Karpas-422 (cell line): ENCODE measurements around the gene HMGXB3. TPM values are rescaled to one million over a fixed set of nuclear protein-coding genes. Genes with fewer than 3 reads are reported as not detected.
A peak's percentile ranks its signal among the peaks of the same experiment; 100 is the strongest.

Source experiments
- DNase-seq: peaks from one replicate; pipeline ENCODE4 v3.0.0-alpha.2; 2015
- H2AFZ ChIP-seq: fragments of 200-600 bp; sonication (generic); 2 replicates; pipeline ENCODE4 v1.6.1; 2014; ENCODE audit warnings: antibody characterized with exemption, low read length, mixed read lengths
- H3K27ac ChIP-seq: fragments of 200-600 bp; sonication (generic); 2 replicates; pipeline ENCODE4 v1.5.1; 2014; ENCODE audit warnings: mild to moderate bottlenecking, low read length, moderate library complexity
- H3K27me3 ChIP-seq: fragments of 200-600 bp; sonication (generic); 2 replicates; pipeline ENCODE4 v1.6.1; 2014; ENCODE audit warnings: low read length, mixed read lengths
- H3K36me3 ChIP-seq: fragments of 200-600 bp; sonication (generic); 2 replicates; pipeline ENCODE4 v1.6.1; 2014; ENCODE audit warnings: low read length, mixed read lengths; ENCODE audit not compliant: insufficient read depth
- H3K4me1 ChIP-seq: fragments of 200-600 bp; sonication (generic); 2 replicates; pipeline ENCODE4 v1.6.1; 2014; ENCODE audit warnings: mild to moderate bottlenecking, low read length, mixed read lengths
- H3K4me2 ChIP-seq: fragments of 200-600 bp; sonication (generic); 2 replicates; pipeline ENCODE4 v1.6.1; 2014; ENCODE audit warnings: low read length, low read depth, mild to moderate bottlenecking; ENCODE audit not compliant: poor library complexity, severe bottlenecking
- H3K4me3 ChIP-seq: fragments of 200-600 bp; sonication (generic); 2 replicates; pipeline ENCODE4 v1.5.1; 2014; ENCODE audit warnings: mild to moderate bottlenecking, antibody characterized with exemption, low read length, mixed read lengths
- H3K79me2 ChIP-seq: fragments of 200-600 bp; sonication (generic); 2 replicates; pipeline ENCODE4 v1.6.1; 2014; ENCODE audit warnings: mild to moderate bottlenecking, low read length, mixed read lengths
- H3K9ac ChIP-seq: fragments of 200-600 bp; sonication (generic); 2 replicates; pipeline ENCODE4 v1.6.0; 2014; ENCODE audit warnings: low read length
- H3K9me2 ChIP-seq: fragments of 200-600 bp; sonication (generic), shearing (Covaris generic); replicated peaks from 2 replicates; pipeline ENCODE4 v1.6.0; 2014; ENCODE audit warnings: mild to moderate bottlenecking, low read length, moderate library complexity; ENCODE audit not compliant: insufficient read depth
- H3K9me3 ChIP-seq: fragments of 300-700, 200-600 bp; sonication (generic); 2 replicates; pipeline ENCODE4 v1.6.1; 2014; ENCODE audit warnings: low read length, mixed read lengths
- H4K20me1 ChIP-seq: fragments of 200-600 bp; sonication (generic); 2 replicates; pipeline ENCODE4 v1.6.1; 2014; ENCODE audit warnings: mild to moderate bottlenecking, antibody characterized with exemption, low read length, low read depth; ENCODE audit not compliant: insufficient read depth
- total RNA-seq: library from RNA; depleted of rRNA; stranded (reverse); fragments of >200 nt; shearing (Covaris generic); gene quantifications from 2 replicates; pipeline ENCODE4 v1.2.3, GENCODE V29; 2014; ENCODE audit warnings: low replicate concordance

The HMGXB3 gene
- total RNA-seq, 1 experiment from 2014 or later = 25.0 TPM

DNA sequence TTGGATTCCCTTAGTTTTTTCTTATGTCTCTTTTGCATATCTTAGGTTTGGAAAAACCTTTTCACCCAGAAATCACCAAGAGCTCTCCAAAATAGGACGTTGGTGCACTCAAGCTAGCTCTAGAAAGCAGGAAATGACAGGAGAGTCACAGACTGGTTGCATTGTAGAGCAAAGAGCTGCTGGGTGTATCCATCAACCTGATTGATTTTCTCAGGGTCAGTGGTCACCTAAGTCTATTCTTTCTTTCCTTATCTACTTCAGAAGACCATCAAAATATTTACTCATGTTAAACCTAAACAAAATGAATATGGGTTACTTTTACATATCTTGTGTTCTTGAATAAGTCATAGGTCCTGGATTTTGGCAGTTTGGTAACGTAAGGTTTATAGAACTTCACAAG lies 25.1 kb upstream of the HMGXB3 start:
- Histone ChIP-seq H3K4me3 (no peak overlapping the region), H3K9ac (no peak overlapping the region), H3K4me2 (no peak overlapping the region), H2AFZ (no peak overlapping the region), H4K20me1 (0 out of 2 replicates have a peak, but pooled peaks cover 6% of the 10 kb centered on the region), H3K27me3 (no peaks in the 10 kb centered on the region), H3K4me1 (no peaks in the 10 kb centered on the region), H3K9me3 (no peaks in the 10 kb centered on the region), H3K79me2 (no peaks in the 10 kb centered on the region), H3K27ac (no peak overlapping the region), H3K36me3 (no peaks in the 10 kb centered on the region), H3K9me2 (no peaks in the 10 kb centered on the region)
- no peak for DNase-seq

DNA sequence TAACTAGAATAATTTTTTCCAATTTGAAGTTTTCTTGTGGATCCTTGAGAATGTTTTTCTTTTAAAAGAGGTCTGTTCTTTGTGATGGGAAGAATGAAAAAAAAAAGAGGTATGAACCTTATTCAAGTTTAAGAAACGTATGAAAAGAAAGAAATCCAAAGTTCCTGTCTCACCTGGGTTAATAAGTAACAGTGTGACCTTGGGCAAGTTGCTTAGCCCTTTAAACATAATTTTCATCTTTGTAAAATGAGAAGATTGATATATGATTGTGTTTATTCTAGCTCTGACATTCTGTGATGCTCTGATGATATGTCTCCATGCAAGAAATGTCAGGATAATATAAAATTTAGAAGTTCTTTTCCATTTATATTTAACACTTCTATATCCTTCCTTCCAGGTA lies 20.6 kb upstream of the HMGXB3 start:
- Histone ChIP-seq H3K27me3 (no peaks in the 10 kb centered on the region), H4K20me1 (0 out of 2 replicates have a peak, but pooled peaks cover 8% of the 10 kb centered on the region)

DNA sequence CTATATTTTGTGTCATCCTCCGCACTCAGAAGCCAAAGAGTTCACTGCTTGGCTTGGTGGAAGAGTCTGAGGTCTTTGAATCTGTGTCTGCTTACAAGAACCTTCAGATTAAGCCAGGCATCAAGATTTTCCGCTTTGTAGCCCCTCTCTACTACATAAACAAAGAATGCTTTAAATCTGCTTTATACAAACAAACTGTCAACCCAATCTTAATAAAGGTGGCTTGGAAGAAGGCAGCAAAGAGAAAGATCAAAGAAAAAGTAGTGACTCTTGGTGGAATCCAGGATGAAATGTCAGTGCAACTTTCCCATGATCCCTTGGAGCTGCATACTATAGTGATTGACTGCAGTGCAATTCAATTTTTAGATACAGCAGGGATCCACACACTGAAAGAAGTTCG lies 19.3 kb upstream of the HMGXB3 start:
- Histone ChIP-seq H3K36me3 (no peaks in the 10 kb centered on the region), H3K4me1 (no peaks in the 10 kb centered on the region), H3K9ac (no peak overlapping the region), H3K9me3 (no peaks in the 10 kb centered on the region), H3K4me3 (no peak overlapping the region), H2AFZ (no peak overlapping the region), H3K79me2 (no peaks in the 10 kb centered on the region), H3K27ac (no peak overlapping the region), H4K20me1 (0 out of 2 replicates have a peak, but pooled peaks cover 8% of the 10 kb centered on the region), H3K9me2 (no peaks in the 10 kb centered on the region), H3K4me2 (no peak overlapping the region), H3K27me3 (no peaks in the 10 kb centered on the region)
- DNase-seq = no peak

More for the DNA sequence above, 20.6 kb upstream of the HMGXB3 start:
- H3K4me2 ChIP-seq = no peak overlapping the region
- no peaks in the 10 kb centered on the region for H3K36me3 ChIP-seq
- H3K27ac ChIP-seq = no peak overlapping the region
- H2AFZ ChIP-seq = no peak overlapping the region
- no peak overlapping the region for H3K4me3 ChIP-seq
- H3K9me3 ChIP-seq = no peaks in the 10 kb centered on the region
- H3K4me1 ChIP-seq = no peaks in the 10 kb centered on the region
- H3K9ac ChIP-seq = no peak overlapping the region
- no peaks in the 10 kb centered on the region for H3K79me2 ChIP-seq
- H3K9me2 ChIP-seq = no peaks in the 10 kb centered on the region
- DNase-seq = no peak

DNA sequence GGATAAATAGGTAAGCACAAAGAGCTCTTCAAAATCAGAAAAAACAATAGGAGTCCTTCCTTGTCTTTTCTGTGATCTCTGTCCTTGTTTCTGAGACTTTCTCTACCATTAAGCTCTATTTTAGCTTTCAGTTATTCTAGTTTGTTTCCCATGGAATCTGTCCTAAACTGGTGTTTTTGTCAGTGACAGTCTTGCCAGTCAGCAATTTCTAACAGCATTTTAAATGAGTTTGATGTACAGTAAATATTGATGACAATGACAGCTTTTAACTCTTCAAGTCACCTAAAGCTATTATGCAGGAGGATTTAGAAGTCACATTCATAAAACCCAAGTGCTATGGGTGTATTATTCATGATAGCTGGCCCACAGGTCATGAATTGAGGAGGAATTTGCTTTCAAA lies 18.0 kb upstream of the HMGXB3 start:
- H3K27ac ChIP-seq = no peak overlapping the region
- H3K9ac ChIP-seq = no peak overlapping the region
- no peaks in the 10 kb centered on the region for H3K36me3 ChIP-seq
- H4K20me1 ChIP-seq = 0 out of 2 replicates have a peak, but pooled peaks cover 8% of the 10 kb centered on the region
- H3K9me3 ChIP-seq = no peaks in the 10 kb centered on the region
- no peaks in the 10 kb centered on the region for H3K27me3 ChIP-seq
- no peaks in the 10 kb centered on the region for H3K4me1 ChIP-seq
- no peaks in the 10 kb centered on the region for H3K9me2 ChIP-seq
- H3K4me3 ChIP-seq = no peak overlapping the region
- no peaks in the 10 kb centered on the region for H3K79me2 ChIP-seq
- no peak overlapping the region for H3K4me2 ChIP-seq
- DNase-seq = no peak
- H2AFZ ChIP-seq = no peak overlapping the region

DNA sequence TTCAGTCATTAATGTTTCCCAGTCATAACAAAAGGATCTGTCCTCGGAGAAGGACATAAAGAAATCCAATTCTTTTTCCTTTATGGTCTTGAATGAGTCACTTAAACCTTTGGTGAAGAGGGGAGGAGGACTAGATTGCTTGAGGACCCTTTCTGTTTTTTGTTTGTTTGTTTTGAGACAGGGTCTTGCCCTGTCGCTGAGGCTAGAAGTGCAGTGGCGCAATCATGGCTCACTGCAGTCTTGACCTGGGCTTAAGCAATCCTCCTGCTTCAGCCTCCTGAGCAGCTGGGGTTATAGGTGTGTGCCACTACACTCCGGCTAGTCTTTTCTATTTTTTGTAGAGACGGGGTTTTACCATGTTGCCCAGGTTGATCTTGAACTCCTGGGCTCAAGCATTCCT lies 12.4 kb upstream of the HMGXB3 start:
- Histone ChIP-seq H3K9ac (no peak overlapping the region), H3K4me2 (no peak overlapping the region), H3K4me3 (no peak overlapping the region), H2AFZ (no peak overlapping the region), H4K20me1 (no peaks in the 10 kb centered on the region), H3K9me2 (no peaks in the 10 kb centered on the region), H3K36me3 (no peaks in the 10 kb centered on the region), H3K4me1 (peaks cover 5% of the 10 kb centered on the region; the same call in 1 of the 2 replicates), H3K79me2 (no peaks in the 10 kb centered on the region), H3K27ac (no peak overlapping the region), H3K9me3 (no peaks in the 10 kb centered on the region), H3K27me3 (no peaks in the 10 kb centered on the region)
- no peak for DNase-seq

DNA sequence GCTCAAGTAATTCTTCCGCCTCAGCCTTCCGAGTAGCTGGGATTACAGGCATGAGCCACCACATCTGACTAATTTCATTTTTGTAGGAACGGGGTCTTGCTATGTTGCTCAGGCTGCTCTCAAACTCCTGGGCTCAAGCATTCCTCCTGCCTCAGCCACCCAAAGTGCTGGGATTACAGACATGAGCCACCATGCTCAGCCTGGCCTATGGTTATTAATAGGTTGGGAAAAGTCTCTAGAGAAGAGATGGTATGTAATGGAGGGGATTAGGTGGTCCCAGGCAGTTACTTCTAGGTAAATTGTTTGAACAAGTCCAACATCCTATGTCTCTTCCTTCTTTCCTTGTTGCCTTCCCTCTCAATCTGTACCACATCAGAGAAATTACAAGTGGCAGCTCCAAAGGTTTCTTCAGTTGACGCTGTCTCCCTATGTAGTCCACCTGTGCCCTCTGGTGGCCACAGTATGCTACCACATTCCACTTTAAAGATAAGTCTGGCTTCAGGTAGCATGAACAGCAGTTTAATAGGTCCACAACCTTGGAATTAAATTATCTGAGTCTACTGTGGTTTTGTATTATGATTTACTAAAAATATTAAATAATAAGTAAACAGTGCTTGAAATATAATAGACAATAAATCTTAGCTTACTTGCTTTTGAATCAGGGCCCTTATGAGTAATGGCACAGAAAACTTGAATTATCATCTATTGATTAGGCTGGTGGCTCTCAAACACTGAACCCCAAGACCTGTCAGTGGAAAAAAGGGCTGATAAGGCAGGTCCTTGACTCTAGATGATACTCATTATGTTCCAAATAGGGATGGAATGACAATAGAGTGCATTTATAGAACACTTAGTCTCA lies 9.8 kb upstream of the HMGXB3 start:
- H3K27me3 ChIP-seq = no peaks in the 10 kb centered on the region
- H3K27ac ChIP-seq = no peak overlapping the region
- H3K9ac ChIP-seq = no peak overlapping the region
- no peak overlapping the region for H3K4me3 ChIP-seq
- H3K36me3 ChIP-seq = no peaks in the 10 kb centered on the region
- no peak overlapping the region for H3K4me2 ChIP-seq
- peaks cover 5% of the 10 kb centered on the region; the same call in 1 of the 2 replicates for H3K4me1 ChIP-seq
- H3K9me2 ChIP-seq = no peaks in the 10 kb centered on the region
- peak; percentile 88 for DNase-seq
- no peaks in the 10 kb centered on the region for H3K79me2 ChIP-seq
- no peaks in the 10 kb centered on the region for H4K20me1 ChIP-seq
- no peak overlapping the region for H2AFZ ChIP-seq
- H3K9me3 ChIP-seq = no peaks in the 10 kb centered on the region

DNA sequence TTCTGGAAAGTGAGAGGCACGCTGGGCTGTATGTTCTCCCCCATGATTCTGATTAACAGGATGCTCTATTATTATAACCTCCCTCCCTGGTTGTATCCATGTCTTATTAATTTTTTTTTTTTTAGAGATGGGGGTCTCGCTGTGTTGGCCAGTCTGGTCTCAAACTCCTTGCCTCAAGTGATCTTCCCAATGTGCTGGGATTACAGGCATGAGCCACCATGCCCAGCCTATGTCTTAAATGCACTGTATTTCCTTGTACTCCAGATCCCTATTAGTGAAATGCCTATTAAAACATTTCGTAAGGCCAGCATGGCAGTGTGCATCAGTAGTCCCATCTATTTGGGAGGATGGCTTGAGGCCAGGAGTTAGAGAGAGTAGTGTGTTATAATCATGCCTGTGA lies 7.1 kb upstream of the HMGXB3 start:
- no peak overlapping the region for H3K4me2 ChIP-seq
- no peaks in the 10 kb centered on the region for H3K9me3 ChIP-seq
- no peaks in the 10 kb centered on the region for H3K27me3 ChIP-seq
- H3K4me1 ChIP-seq = peaks cover 5% of the 10 kb centered on the region; the same call in 1 of the 2 replicates
- H3K27ac ChIP-seq = no peak overlapping the region
- H3K9me2 ChIP-seq = no peaks in the 10 kb centered on the region
- no peaks in the 10 kb centered on the region for H4K20me1 ChIP-seq
- H3K4me3 ChIP-seq = no peak overlapping the region
- H2AFZ ChIP-seq = no peak overlapping the region
- H3K36me3 ChIP-seq = no peaks in the 10 kb centered on the region
- H3K79me2 ChIP-seq = no peaks in the 10 kb centered on the region
- DNase-seq = no peak
- H3K9ac ChIP-seq = no peak overlapping the region

DNA sequence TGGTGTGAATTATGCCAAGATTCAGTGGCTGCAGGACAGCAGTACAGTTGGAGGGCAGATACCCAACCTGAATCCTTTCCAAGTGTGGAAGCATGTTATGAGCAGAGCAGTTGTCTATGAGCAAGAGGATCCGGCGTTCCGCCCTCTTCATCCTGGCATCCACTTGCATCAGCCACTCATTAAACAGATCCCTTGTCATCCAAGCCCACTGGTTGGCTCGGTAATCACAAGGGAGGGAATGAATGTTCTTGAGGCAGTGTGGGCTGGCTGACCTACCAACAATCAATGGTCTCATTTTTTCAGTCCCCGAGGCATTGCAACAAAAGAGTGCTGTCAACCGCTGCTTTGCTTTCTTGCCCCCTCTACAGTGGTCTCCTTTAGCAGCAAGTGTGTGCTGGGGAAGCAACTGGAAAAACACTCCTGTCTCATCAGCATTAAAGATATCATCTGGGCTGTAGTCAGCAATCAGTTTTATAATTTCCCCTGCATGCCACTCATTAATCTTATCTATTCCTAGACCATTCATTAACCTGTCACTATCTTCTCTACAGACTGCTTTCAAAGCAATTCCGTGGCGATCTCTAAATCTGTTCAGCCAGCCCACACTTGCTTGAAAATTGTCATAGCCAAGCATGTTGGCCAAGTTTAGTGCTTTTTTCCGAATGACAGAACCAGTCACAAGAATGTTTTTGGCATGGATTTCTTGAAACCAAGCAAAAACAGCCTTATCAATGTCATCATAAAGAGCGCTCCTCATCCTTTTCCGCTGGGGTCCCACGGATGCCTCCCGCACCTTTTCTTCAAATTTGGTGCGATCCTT lies 4.9 kb upstream of the HMGXB3 start:
- Histone ChIP-seq H3K9me2 (no peaks in the 10 kb centered on the region), H3K27me3 (no peaks in the 10 kb centered on the region), H3K4me2 (no peak overlapping the region), H3K36me3 (no peaks in the 10 kb centered on the region), H4K20me1 (no peaks in the 10 kb centered on the region), H3K27ac (no peak overlapping the region), H2AFZ (no peak overlapping the region), H3K4me3 (no peak overlapping the region), H3K9ac (no peak overlapping the region), H3K79me2 (peaks cover 4% of the 10 kb centered on the region), H3K9me3 (no peaks in the 10 kb centered on the region), H3K4me1 (peaks cover 10% of the 10 kb centered on the region)
- no peak for DNase-seq
